Measurements from ENCODE around the gene SERTAD1. TPM values are rescaled to one million over a fixed set of nuclear protein-coding genes. Genes with fewer than 3 reads are reported as not detected.
A peak's percentile ranks its signal among the peaks of the same experiment; 100 is the strongest.

Gene SERTAD1
- total RNA-seq, result 39.7 TPM

- intact Hi-C loops (cut with DNase I), result loop anchor here (1.0 to 10.0 kb wide), 3 partner anchors 19 to 369 kb away; partner anchors contain the start of genes EGLN2, LTBP4 and SERTAD3
- H3K4me3 ChIP-seq, result peak within 1 kb of the TSS; percentile 62 to 83
- peaks cover 14 to 30% of the 10 kb centered on the region in 2 donors for H3K4me1 ChIP-seq
- peak; percentile 75 to 86 (median 85) for TF ChIP-seq CTCF (IDR thresholded peaks at IDR 0.05)
- H3K9me3 ChIP-seq, result no peaks in the 10 kb centered on the region
- H3K27ac ChIP-seq, result peak within 1 kb of the TSS; percentile 98 to 99
- H3K36me3 ChIP-seq, result peaks cover 11 to 17% of the 10 kb centered on the region in 2 donors
- DNase-seq (ENCODE audit: low spot score in 2 of 2), result peak; percentile 99 to 100
- no peaks in the 10 kb centered on the region for H3K27me3 ChIP-seq
These were observed at the start of gene SERTAD1 for GRCh38 chr19:40425450-40426287. Gene SERTAD1, minus strand, starts transcription at chr19:40425992. Its CDS starts 2,446 bp downstream, at chr19:40423546.

- intact Hi-C loops (cut with DNase I), result no loop called here
- no peak for DNase-seq (ENCODE audit: low spot score in 2 of 2)
These were observed 48.9 kb upstream of the SERTAD1 start for GRCh38 chr19:40474737-40475136.

GRCh38 chr19:40472516-40472915, 46.7 kb upstream of the SERTAD1 start:
- no peaks in the 10 kb centered on the region for H3K36me3 ChIP-seq
- peaks cover 0 to 2% of the 10 kb centered on the region in 2 donors for H3K4me1 ChIP-seq
- no peak for TF ChIP-seq CTCF (IDR thresholded peaks at IDR 0.05)
- DNase-seq (ENCODE audit: low spot score in 2 of 2), result no peak
- H3K4me3 ChIP-seq, result no peak overlapping the region
- H3K27ac ChIP-seq, result no peak overlapping the region
- H3K9me3 ChIP-seq, result no peaks in the 10 kb centered on the region
- intact Hi-C loops (cut with DNase I), result no loop called here
- H3K27me3 ChIP-seq, result no peaks in the 10 kb centered on the region

More at GRCh38 chr19:40474737-40475136, 48.9 kb upstream of the SERTAD1 start:
- TF ChIP-seq CTCF (IDR thresholded peaks at IDR 0.05), result no peak
- H3K9me3 ChIP-seq, result no peaks in the 10 kb centered on the region
- no peak overlapping the region for H3K4me3 ChIP-seq
- H3K27ac ChIP-seq, result no peak overlapping the region
- no peaks in the 10 kb centered on the region for H3K4me1 ChIP-seq
- no peaks in the 10 kb centered on the region for H3K36me3 ChIP-seq
- H3K27me3 ChIP-seq, result no peaks in the 10 kb centered on the region

- Histone ChIP-seq H3K27me3 (no peaks in the 10 kb centered on the region), H3K9me3 (no peaks in the 10 kb centered on the region), H3K27ac (no peak overlapping the region), H3K36me3 (no peaks in the 10 kb centered on the region), H3K4me3 (no peak overlapping the region), H3K4me1 (peaks cover 0 to 6% of the 10 kb centered on the region in 2 donors)
- TF ChIP-seq CTCF (IDR thresholded peaks at IDR 0.05), result no peak
- DNase-seq (ENCODE audit: low spot score in 2 of 2), result no peak
- intact Hi-C loops (cut with DNase I), result no loop called here
These were observed 45.3 kb upstream of the SERTAD1 start for GRCh38 chr19:40471111-40471510.

GRCh38 chr19:40469011-40469410, 43.2 kb upstream of the SERTAD1 start:
- H3K4me1 ChIP-seq, result peaks cover 5 to 13% of the 10 kb centered on the region in 2 donors
- no peaks in the 10 kb centered on the region for H3K36me3 ChIP-seq
- DNase-seq (ENCODE audit: low spot score in 2 of 2), result no peak
- H3K4me3 ChIP-seq, result no peak overlapping the region
- intact Hi-C loops (cut with DNase I), result loop anchor here (10.0 kb wide), 2 partner anchors 306 to 634 kb away; partner anchors contain the start of genes DYRK1B, MIA and RAB4B
- TF ChIP-seq CTCF (IDR thresholded peaks at IDR 0.05), result no peak
- no peaks in the 10 kb centered on the region for H3K27me3 ChIP-seq
- H3K9me3 ChIP-seq, result no peaks in the 10 kb centered on the region
- no peak overlapping the region for H3K27ac ChIP-seq
